22Rv1 (cell line): ENCODE measurements around the gene C4orf50.

Source experiments
- CTCF ChIP-seq: fragments of 450-650 bp; IDR thresholded peaks from 2 replicates; pipeline ENCODE4 v1.5.1; 2017; ENCODE audit warnings: mild to moderate bottlenecking
- ZFX ChIP-seq: fragments of 450-650 bp; IDR thresholded peaks from 2 replicates; pipeline ENCODE4 v1.6.1; 2017; ENCODE audit warnings: antibody characterized with exemption, borderline replicate concordance

GRCh38 chr4:6035786-6036185, 17.6 kb upstream of the C4orf50 start:
- TF ChIP-seq CTCF (no peak), ZFX (no peak)
